ENCODE measurements around the gene CCDC186. TPM values are rescaled to one million over a fixed set of nuclear protein-coding genes. Genes with fewer than 3 reads are reported as not detected.

CCDC186 gene
- total and polyA plus RNA-seq, 2 of the 8 experiments (the other 6 are each of a cell fraction or from before 2014, with no cell fraction given) = 3.0 to 30.3 TPM

- H3K4me2 ChIP-seq (ENCODE audit: insufficient read depth in 1 of 2, low read depth in 2 of 2, low read length in 2 of 2) = peak overlapping the region; percentile 68 to 96
- H3K4ac ChIP-seq (replicated peaks; ENCODE audit: insufficient read length, low read depth, low read length) = no peak overlapping the region
- H2BK5ac ChIP-seq (ENCODE audit: low read depth, low read length) = no peak overlapping the region
- H2AK5ac ChIP-seq (ENCODE audit: low read depth, low read length) = no peak overlapping the region
- H3K9ac ChIP-seq (replicated peaks in 1 of 4; ENCODE audit: extremely low read depth in 1 of 4, low read depth in 3 of 4, low read length in 3 of 4) = no peak overlapping the region; a peak in 2 of 7 replicates
- peak overlapping the region; percentile 84; the same call in 1 of the 2 replicates for H2BK15ac ChIP-seq (ENCODE audit: low read length)
- peak overlapping the region; percentile 45; the same call in 1 of the 2 replicates for H2BK12ac ChIP-seq (ENCODE audit: low read depth, low read length)
- peaks cover 8% of the 10 kb centered on the region; the same call in 1 of the 2 replicates for H3K23me2 ChIP-seq (ENCODE audit: low read depth, low read length)
- H3K79me2 ChIP-seq (ENCODE audit: control insufficient read depth in 1 of 2, insufficient read depth in 2 of 2, low read length in 2 of 2) = no peaks in the 10 kb centered on the region
- DNase-seq (ENCODE audit: low read depth in 1 of 2, low spot score in 2 of 2) = peak in 1 of 2 experiments; percentile 74
- no peak overlapping the region for H4K5ac ChIP-seq (ENCODE audit: insufficient read length, low read depth, low read length)
- H3K4me1 ChIP-seq (replicated peaks in 1 of 4; ENCODE audit: control insufficient read depth in 3 of 4, insufficient read depth in 4 of 4, low read length in 3 of 4) = peaks cover 0 to 3% (median 0%) of the 10 kb centered on the region in 4 experiments; a peak in 3 of 7 replicates
- no peak overlapping the region for H2BK20ac ChIP-seq (ENCODE audit: low read length)
- H3K27me3 ChIP-seq (replicated peaks in 1 of 4; ENCODE audit: control insufficient read depth in 3 of 4, extremely low read depth in 1 of 4, insufficient read depth in 3 of 4, low read length in 3 of 4) = peaks cover 3 to 22% (median 21%) of the 10 kb centered on the region in 4 experiments
- no peak for FAIRE-seq
- H3K14ac ChIP-seq (ENCODE audit: insufficient read length) = no peak overlapping the region
- H4K91ac ChIP-seq (replicated peaks; ENCODE audit: insufficient read length, low read length) = no peak overlapping the region
- CTCF ChIA-PET (ENCODE audit: partially characterized antibody) = interaction anchor here (0.6 to 6.3 kb wide), 17 partner anchors 9 to 397 kb away, joined by 3 to 41 read pairs (median 4); no protein-coding TSS in a partner anchor
- no peak overlapping the region for H3K56ac ChIP-seq (replicated peaks; ENCODE audit: insufficient read length, low read depth, low read length)
- peak overlapping the region; percentile 94; the same call in 1 of the 2 replicates for H2AFZ ChIP-seq (ENCODE audit: low read length)
- peak overlapping the region; percentile 78; the same call in 1 of the 2 replicates for H4K8ac ChIP-seq (ENCODE audit: extremely low read depth, insufficient read depth, low read length)
- no peaks in the 10 kb centered on the region for H4K20me1 ChIP-seq (replicated peaks in 1 of 2; ENCODE audit: control insufficient read depth in 1 of 2, insufficient read depth in 2 of 2, low read length in 2 of 2)
- POLR2A ChIA-PET (ENCODE audit: partially characterized antibody) = interaction anchor here (1.0 kb wide), 1 partner anchor 179 kb away, joined by 3 read pairs; no protein-coding TSS in a partner anchor
- H3K27ac ChIP-seq (ENCODE audit: low read depth, low read length) = no peak overlapping the region
- H2BK120ac ChIP-seq (replicated peaks; ENCODE audit: low read depth, low read length) = no peak overlapping the region
- peak overlapping the region; percentile 31 to 58 (median 45); a peak in 7 of 8 replicates for H3K4me3 ChIP-seq (ENCODE audit: extremely low read depth in 1 of 4, insufficient read depth in 2 of 4, low read depth in 3 of 4, low read length in 4 of 4)
- no peaks in the 10 kb centered on the region for H3K9me3 ChIP-seq (ENCODE audit: insufficient read depth in 2 of 2, low read depth in 1 of 2, low read length in 1 of 2)
- no peak overlapping the region for H3K23ac ChIP-seq (ENCODE audit: insufficient read length)
- no peak overlapping the region for H3K18ac ChIP-seq (ENCODE audit: extremely low read depth, low read length)
- no peaks in the 10 kb centered on the region for H3K79me1 ChIP-seq (ENCODE audit: low read depth, low read length)
- no peaks in the 10 kb centered on the region for H3K36me3 ChIP-seq (ENCODE audit: control insufficient read depth in 2 of 4, insufficient read depth in 4 of 4, low read length in 3 of 4)
- 19% methylated on average over 46 of the region's 47 CpGs; no CpG with 5 or more reads in 1 of the 2 experiments for WGBS, 2 experiments (ENCODE audit: extremely low coverage in 1 of 2, insufficient coverage in 1 of 2, insufficient read length in 1 of 2, insufficient replicate concordance in 2 of 2, low coverage in 1 of 2, low lambda C conversion rate in 2 of 2, missing lambda C conversion rate in 1 of 2)
- TF ChIP-seq ATF3 (IDR thresholded peaks at IDR 0.05; ENCODE audit: insufficient read depth, low read depth, low read length) (no peak), JUND (IDR thresholded peaks at IDR 0.05; ENCODE audit: low read length) (no peak), BACH1 (IDR thresholded peaks at IDR 0.05; ENCODE audit: low read length) (no peak), CHD2 (IDR thresholded peaks at IDR 0.05; ENCODE audit: low read length) (no peak), CTCF (IDR thresholded peaks at IDR 0.05; ENCODE audit: control extremely low read depth in 1 of 3, insufficient read depth in 1 of 3, low read depth in 1 of 3, low read length in 3 of 3) (no peak), EP300 (IDR thresholded peaks at IDR 0.05; ENCODE audit: borderline replicate concordance in 1 of 2, low read depth in 2 of 2, low read length in 2 of 2) (no peak), SIX5 (IDR thresholded peaks at IDR 0.05; ENCODE audit: low read depth, low read length) (no peak)
These were observed 72.9 kb downstream of the CCDC186 start for GRCh38 chr10:114100848-114101741.
